Hematopoietic multipotent progenitor cell (in vitro differentiated cells): ENCODE results near the gene RPLP2. TPM values are rescaled to one million over a fixed set of nuclear protein-coding genes. Genes with fewer than 3 reads are reported as not detected.

Experiments
- DNase-seq, 3 donors: peaks; one replicate each; pipeline ENCODE4 v3.0.0-alpha.2; 2011 to 2015; ENCODE audit warnings: low read depth in 2 of 3, low spot score in 2 of 3
- total RNA-seq: library from RNA; depleted of rRNA; stranded (reverse); fragments of >200 nt; gene quantifications from one replicate; pipeline ENCODE4 v1.2.3, GENCODE V29; 2012

The RPLP2 gene
- total RNA-seq, 1 donor, result 2,675 TPM

DNA sequence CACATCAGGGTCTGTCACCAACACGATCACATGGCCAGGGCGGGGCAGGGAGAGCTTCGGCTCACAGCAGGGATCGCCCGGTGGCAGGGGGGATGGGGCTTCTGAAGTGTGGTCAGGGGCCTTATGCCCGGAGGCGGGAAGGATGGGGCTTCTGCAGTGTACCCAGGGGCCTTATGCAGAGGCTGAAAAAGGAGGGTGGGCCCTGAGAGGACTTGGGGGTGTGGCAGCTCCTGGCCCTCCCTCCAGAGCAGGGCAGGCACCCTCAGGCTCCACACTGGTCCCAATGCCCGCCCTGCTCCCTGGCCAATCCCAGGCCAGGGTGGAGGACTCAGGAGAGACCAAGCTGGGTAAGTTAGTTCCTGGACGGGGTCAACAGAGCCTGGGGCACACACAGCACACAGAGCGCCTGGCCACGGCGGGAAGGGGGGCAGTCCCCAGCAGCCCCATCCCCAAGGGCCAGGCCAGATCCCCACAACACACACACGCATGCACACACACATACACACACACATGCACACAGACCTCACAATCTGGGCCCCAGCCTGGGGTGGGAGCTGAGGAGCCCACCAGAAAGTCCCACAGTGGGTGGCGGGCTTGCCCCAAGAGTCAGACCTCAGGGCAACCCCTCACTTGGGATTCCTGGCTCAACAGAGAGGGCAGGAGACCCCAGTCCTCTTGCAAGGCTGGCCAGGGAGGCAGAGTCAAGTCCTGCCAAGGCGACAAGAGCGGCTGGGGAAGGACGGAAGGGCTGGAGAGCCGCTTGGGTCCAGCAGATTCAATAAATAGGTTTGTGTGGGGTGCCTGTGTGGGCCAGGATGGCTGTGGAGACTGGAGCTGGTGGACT lies 18.8 kb upstream of the RPLP2 start:
- no peak for DNase-seq

DNA sequence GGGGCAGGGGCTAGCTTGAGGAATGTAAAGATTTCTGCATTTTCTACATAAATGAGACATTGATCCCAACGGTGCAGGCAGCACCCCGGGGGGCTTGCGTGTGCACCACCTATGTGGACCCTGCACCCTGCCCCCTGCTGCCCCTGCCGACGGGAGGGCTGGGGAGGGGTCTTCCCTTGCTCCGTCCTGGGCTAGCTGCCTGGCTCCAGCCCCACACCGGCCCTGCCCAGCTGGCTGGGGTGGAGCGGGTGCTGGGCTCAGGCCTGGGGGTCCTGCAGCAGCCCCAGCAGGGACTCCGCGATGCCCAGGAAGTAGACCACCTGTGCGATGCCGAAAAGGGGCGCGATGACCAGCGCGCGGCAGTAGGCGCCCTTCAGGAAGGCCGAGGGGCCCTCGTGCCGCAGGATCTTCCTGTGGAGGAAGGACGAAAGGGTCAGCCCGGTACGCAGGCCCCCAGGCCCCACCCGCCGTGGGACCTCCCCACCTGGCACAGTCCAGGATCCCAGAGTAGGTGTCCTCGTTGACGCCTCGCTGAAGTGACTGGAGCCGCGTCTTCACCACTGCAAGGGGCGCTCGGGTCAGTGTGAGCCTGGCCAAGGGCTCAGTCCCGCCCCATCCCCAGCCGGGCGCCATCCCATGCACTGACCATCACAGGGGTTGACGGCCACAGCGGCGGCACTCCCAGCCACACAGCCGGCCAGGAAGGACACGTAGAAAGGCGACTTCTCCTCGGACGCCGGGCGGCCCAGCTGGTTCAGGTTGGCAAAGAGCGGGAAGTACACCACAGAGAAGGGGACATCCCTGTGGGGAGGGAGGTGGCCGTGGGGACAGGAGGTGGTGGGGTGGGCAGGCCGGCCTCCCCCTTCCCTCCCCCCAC lies 17.9 kb upstream of the RPLP2 start:
- no peak for DNase-seq

DNA sequence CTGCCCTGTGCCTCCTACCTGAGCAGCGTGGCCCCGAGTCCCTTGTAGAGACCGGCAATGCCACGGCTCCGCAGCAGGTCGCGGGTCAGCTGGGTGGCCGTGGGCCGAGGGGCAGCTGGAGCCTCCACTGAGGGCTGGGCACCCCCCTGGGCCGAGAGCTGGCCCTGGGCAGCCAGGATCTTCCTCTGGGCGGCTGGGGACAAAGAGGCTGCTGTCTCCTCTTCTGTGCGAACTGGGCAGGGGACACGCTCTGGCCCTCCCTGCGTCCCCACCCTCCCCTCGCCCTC lies 17.3 kb upstream of the RPLP2 start:
- no peak for DNase-seq

DNA sequence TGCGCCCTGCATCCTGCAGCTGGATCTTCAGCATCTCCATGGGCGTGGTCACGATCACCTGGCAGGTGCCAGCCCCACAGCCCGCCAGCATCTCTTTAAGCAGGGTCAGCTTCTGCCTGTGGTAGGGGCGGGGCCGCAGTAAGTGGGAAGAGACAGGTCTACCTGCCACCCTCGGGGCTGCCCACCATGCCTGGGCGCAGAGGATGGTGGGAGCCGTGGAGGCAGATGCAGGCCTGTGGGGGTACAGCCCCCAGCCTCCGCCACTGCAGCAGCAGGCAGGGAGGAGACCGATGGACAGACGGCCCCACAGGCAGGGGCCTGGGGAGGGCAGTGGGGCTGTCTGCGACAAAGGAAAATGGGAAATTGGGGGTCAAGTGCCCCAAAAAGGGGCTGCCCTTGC lies 16.9 kb upstream of the RPLP2 start:
- no peak for DNase-seq

DNA sequence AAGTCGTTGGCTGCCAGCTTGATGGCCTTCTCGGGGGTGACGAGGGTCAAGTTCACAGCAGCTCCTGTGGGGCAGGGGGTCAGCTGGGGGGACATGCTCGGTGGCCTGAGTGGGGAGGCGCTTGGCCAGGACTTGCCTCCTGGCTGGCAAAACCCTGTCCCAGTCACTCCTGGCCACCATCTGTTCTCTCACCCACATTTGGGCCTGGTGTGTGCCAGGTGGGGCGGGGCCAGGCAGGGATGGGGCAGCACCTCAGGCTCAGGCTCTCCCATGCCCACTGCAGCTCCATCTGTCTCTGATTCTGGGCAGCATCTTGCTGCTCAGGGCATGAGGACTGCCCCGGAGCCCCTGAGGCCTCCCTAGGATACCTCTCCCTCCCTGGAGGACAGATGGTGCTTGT lies 16.2 kb upstream of the RPLP2 start:
- DNase-seq, result no peak

DNA sequence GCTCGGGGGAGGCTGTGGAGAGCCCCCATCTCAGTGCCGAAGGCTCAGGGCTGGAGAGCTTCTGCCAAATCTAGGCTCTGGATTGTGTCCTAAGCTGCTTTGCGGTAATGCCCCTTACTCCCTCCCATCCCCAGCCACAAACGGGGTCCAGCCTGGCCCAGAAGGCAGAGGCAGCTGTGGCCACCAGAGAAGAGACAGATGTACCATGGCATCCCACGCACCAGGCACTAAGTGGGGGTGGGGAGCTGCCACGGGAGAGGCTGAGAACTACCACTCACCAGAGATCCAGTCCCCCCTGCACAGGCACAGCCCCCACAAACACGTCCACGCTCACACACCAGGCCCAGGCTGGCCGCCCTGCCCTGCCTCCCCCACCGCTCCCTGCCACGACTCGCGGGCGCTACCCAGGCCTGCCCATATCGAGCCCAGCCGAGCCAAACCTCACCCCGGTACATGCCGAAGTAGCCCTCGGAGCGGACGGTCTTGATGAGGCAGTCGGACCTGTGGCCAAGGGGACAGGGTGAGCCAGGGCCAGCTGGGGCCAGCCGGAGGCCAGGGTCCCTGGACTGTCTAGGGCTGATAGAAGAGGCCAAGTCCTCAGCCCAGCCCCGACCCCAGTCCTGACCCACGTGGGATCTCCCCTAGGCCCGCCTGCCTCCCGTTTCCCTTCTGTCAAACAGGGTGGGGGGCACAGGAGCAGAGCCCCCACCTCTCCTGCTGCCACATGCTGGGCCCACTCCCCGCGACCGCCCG lies 15.6 kb upstream of the RPLP2 start:
- DNase-seq, result no peak

DNA sequence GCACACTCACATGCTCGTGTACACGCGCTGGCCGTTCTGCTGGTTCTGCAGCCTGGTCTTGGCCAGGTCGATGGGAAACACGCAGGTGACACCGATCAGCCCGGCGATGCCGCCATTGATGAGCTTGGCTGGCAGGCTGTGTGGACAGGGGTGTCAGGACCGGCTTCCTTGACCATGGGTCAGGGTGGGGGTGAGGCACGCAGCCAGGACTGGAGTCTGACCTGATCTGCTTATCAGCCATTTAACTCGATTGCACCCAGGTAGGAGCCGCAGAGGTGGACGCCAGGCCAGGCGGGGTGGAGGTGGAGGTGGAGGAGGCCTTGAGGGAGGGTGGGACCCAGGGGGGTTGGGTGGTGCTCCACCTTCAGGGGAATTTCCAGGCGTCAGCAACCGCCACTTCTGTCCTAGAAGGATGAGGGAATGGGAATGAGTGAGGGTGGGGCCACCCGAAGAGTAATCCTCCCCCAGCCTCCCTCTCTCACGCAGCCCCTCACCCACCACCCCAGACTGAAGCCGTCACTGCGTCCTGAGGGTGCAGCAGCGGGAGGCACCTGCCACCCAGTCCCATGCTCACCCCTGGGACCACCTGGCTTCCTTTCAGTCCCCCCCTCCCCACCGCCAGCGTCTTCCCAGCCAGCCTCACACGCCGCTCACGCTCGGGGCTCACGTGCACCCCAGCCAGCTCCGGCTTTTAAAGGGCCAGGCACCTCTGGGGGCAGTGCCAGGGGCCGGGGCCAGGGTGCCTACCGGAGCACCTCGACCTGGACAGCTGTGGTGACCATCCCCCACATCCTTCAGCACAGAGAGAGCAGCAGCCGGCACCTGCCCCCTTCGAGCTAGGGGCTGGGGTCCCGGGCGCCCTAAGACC lies 14.8 kb upstream of the RPLP2 start:
- no peak for DNase-seq

DNA sequence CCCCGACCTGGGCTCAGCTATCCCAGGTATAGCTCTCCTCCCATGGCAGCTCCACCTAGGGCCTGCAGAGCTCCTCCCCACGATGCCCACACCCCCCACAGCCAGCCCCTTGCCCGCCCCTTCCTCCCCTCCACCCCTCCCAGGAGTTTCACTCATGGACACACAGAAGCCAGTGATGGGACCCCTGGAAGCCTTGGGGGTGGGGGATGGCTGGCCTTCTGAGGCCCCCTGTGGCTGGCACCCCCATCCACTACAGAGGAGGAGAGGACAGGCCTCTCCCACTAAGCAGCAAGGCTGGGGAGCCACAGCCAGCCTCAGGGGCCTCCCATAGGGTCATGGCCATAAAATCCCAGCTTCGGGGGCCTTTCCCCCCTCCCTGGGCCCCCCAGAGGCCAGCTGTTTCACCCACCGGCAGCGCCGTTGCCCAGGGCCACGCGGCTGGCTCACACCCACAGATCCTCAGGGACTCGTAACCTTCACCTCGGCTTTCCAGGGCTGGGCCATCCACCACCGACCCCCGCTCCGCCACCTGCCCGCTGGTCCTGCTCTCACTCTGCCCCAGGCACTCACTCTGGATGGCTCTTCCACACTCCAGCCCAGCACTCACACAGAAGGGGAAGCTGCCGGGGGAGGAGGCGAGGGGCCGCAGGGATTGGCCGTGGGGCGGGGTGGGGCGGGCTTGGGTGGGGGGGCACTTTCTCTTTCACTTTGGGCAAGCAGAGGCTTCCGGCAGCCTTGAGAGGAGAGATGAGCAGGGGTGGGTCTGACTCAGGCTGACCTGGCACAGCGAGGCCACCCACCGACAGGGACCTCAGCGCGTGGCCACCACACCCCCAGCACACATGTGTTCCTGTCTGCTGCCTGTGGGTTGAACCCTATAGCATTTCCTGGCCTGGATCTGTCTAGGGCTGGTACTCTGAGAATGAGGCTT lies 13.9 kb upstream of the RPLP2 start:
- peak; percentile 58 to 91 (median 85) for DNase-seq

DNA sequence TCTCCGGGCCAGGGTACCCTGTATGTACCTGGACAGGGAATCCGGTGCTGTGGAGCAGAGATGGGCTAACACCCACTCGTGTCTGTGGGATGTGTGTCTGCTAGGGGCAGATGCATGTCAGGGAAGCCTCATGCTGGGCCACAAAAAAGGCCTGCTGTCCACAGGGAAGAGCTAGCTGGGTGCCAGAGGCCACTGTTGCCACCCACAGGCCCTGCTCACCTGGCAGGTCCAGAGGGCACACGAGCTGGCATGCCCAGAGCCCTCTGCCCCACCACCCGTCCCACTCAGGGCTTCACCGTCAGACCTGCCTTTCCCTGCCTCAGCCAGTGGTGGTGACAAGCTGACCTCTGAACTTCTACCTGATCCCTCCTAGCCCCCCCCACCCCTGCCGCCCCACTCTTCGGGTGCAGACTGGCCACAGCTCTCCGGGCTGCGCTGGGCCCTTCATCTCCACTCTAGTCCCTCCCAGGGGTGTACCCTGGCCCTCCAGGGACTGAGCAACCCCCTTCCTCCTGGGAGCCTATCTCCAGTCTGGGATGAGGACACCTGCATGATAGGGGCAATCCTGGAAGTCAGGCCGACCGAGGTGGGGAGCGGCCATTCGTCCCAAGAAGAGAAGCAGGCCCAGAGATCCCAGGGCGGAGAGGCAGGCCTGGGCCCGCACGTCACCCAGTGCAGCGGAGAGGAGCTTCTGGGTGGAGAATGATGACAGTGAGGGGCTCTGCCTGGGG lies 13.0 kb upstream of the RPLP2 start:
- no peak for DNase-seq

DNA sequence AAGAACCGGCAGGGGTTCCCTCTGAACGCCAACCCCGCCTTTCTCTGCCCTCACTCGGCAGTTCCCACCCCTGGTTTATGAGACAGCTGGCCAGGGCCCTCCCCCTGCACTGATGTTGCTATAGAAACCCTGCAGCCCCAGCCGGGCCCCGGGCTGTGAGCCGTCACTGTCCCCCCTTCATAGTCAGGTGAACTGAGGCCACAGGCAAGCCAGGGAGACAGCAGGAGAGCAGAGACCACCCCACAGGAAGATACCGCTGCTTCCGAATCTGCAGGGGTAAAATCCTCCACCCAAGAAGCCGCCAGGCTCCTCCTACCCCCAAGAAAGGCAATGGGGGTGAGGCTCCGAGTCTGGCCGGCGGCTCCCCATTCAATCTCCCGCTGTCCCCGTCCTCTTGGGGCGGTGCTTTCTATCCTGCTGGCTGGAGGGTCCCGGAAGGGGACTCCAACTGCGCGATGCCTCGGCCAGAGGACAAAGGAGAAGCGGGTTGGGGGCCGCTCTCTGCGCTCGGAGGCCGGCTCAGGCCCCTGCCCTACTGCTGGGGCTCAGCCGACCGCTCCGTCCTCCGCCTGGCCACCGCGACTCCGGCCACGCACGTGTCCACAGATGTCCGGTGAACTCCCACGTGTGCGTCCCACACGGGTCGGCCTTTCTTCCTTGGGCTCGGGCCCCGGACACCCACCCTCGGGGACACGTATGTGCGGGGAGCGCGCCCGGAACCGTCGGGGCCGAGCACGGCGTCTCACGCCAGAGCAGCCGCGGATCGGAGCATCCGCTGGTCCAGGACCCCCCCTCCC lies 12.3 kb upstream of the RPLP2 start:
- DNase-seq, result peak; percentile 47 to 78 (median 75)

DNA sequence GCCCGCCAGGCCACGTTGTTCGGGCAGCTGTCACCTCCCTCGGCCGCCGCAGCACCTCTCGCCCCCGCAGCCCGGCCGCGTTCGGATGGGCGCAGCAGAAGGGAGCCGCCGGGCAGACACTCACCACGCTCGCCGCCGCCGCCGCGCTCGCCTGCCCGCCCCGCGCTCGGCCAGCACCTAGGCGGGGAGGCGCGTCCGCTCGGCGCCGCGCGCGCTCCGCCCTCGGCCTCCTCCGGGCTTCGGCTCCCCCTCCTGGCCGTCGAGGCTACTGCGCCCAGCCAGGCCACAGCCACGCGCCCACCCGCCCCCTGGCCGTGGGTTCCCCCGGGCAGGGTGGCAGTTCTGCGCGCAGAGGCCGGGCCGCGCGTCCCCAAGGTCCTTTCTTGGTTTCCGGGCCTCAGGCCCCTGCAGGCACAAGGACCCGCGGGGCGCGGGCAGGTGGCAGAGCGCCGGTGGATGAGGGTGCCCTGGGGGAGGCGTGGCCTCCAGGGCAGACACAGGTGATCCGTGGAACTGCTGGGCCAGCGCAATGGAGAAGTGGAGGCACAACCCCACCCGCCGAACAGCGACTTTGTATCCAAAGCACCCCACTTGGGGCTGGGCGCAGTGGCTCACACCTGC lies 11.6 kb upstream of the RPLP2 start, which contains the start of gene SLC25A22:
Gene SLC25A22 (minus strand): TSS at position 189 of the 621 bp plus-strand sequence. CDS start 3,275 bp downstream, outside the sequence.
- DNase-seq, result peak; percentile 77 to 87 (median 86)

DNA sequence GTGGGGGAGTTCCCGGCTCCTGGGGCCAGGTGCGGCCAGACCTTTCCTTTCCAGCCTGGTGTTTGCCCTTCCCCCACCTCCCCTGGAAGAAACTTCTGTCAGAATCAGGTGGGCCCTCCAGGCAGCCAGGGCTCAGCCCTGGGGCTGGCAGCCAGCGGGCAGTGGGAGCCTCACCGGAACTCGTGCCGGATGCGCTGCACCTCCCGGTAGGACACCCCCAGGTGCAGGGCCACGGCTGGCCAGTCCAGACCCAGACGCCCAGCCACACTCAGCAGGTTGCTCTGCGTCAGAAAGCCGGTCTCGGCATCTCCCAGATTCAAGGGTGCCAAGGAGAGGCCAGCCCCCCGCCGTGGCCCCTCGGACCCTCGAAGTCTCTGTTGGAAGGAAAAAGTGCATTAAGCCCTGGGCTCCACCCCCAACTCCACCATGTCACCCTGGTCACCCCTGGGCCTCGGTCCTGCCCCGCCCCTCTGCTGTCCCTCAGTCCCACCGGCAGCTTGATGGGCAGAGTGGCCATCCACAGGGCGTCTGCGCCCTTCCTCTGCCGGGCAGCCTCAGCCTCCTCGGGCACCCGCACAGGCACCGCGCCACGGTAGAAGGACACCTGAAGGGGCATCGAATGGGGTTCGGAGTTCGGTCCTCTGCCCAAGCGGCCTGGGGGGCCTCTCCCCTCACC lies 10.0 kb upstream of the RPLP2 start:
- no peak for DNase-seq

DNA sequence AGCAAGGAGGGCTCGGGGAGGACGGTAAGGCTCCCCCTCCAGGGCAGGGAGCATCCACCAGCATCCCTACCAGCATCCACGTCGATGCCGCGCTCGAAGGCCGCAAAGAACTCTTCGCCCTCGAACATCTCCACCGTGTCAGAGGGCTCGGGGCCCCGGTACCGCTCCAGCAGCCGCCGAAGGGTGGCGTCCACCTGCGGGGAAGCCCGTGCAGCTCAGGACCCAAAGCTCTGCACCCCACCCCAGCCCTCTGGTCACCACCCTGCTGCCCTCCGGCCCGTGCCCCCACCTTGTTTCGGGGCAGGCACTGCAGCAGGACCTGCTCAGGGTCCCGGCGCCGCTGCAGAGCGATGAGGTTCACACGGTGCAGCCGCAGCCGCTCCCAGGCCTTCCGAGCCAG lies 9.3 kb upstream of the RPLP2 start:
- no peak for DNase-seq

DNA sequence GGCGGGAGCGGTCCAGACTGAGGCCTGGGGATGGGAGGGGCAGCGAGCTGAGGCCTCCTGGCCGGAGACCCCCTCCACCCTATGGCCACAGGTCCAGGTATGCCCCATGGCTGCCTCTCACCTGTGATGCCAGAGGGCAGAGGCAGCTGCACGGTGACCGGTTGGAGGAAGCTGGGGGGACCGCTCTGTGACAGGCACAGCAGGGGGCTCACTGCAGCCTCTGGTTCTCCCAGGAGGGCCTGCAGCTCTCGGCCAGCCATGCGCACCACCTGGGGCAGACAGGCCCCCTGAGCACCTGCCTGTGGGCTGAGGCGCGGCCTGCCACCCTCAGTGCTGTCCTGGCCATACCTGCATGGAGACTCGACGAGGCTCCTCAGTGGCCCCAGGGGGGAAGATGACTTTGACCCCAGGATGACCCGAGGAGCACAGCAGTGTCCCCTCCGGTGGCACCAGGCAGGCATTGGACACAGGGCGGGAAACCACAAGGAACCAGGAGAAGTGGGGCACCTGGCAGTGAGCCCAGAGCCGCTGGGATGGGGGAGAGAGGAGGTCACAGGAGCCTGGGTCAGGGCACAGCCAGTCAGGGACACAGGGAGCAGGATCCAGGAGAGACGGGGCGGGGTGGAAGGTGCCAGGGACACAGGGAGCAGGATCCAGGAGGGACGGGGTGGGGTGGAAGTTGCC lies 8.5 kb upstream of the RPLP2 start:
- DNase-seq, result no peak

DNA sequence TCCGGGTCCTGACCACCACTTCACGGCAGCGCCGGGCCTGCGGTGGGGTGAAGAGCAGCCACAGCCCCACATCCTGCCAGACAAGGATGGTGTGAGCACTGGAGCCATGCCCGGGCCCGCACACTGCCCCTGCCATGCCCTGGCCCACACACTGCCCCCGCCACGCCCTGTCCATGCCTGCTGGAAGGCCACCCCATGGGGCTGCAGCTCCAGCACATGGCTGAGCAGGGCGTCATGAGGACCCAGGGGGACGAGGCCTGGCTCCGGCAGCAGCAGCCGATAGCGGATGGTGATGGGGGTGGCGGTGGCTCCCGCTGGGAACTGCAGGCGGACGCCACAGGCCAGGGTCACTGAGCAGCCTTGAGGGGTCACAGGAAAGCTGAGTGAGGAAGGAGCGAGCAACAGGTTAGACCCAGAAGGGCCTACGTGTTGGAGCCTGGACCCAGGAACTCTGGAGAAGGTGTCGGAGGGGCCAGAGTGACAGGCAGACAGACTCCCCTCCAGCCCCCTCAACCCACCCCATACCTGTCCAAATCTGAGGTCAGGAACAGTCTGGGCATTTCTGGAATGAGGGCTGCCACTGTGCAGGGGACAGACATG lies 7.6 kb upstream of the RPLP2 start:
- DNase-seq, result no peak
